Activated naive CD8-positive, alpha-beta T cell treated with anti-CD3 and anti-CD28 coated beads, Interleukin-2, amount 10 ng/mL, durations not matched to agents 7 days and 5 days (primary cell): ENCODE results near the gene ACP7. TPM values are rescaled to one million over a fixed set of nuclear protein-coding genes. Genes with fewer than 3 reads are reported as not detected.

Experiments used
- ATAC-seq: fragments of 150-1000 bp; cut with Tn5 transposase; one replicate; pipeline ENCODE4 v1.10.0; 2021; ENCODE audit warnings: low read depth, moderate library complexity
- POLR2A ChIA-PET: fragments of 350-600 bp; sonication (Branson Sonifier 250); formaldehyde crosslinking; loops from one replicate; lab custom pipeline; 2021; ENCODE audit warnings: antibody characterized with exemption; lab: Charles Lee
- DNase-seq: peaks from one replicate; pipeline ENCODE4 v3.0.0; 2021
- H3K27ac Mint-ChIP-seq: one replicate; pipeline ENCODE4 v1.8.0; 2022; ENCODE audit warnings: mild to moderate bottlenecking, mixed read lengths
- H3K27me3 Mint-ChIP-seq: one replicate; pipeline ENCODE4 v1.8.0; 2022; ENCODE audit warnings: mild to moderate bottlenecking, moderate library complexity, mixed read lengths
- H3K36me3 Mint-ChIP-seq: one replicate; pipeline ENCODE4 v1.8.0; 2021; ENCODE audit warnings: mild to moderate bottlenecking, mixed read lengths
- H3K4me1 Mint-ChIP-seq: one replicate; pipeline ENCODE4 v1.8.0; 2021; ENCODE audit warnings: mixed read lengths
- H3K4me3 Mint-ChIP-seq: one replicate; pipeline ENCODE4 v1.8.0; 2022; ENCODE audit warnings: mild to moderate bottlenecking, moderate library complexity, mixed read lengths
- H3K9me3 Mint-ChIP-seq: one replicate; pipeline ENCODE4 v1.8.0; 2021; ENCODE audit warnings: mixed read lengths
- total RNA-seq, 2 experiments: library from RNA; stranded (reverse); gene quantifications; one replicate each; pipeline ENCODE4 v1.2.3, GENCODE V29; 2021

The ACP7 gene, protein sequence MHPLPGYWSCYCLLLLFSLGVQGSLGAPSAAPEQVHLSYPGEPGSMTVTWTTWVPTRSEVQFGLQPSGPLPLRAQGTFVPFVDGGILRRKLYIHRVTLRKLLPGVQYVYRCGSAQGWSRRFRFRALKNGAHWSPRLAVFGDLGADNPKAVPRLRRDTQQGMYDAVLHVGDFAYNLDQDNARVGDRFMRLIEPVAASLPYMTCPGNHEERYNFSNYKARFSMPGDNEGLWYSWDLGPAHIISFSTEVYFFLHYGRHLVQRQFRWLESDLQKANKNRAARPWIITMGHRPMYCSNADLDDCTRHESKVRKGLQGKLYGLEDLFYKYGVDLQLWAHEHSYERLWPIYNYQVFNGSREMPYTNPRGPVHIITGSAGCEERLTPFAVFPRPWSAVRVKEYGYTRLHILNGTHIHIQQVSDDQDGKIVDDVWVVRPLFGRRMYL
- not detected for total RNA-seq

DNA sequence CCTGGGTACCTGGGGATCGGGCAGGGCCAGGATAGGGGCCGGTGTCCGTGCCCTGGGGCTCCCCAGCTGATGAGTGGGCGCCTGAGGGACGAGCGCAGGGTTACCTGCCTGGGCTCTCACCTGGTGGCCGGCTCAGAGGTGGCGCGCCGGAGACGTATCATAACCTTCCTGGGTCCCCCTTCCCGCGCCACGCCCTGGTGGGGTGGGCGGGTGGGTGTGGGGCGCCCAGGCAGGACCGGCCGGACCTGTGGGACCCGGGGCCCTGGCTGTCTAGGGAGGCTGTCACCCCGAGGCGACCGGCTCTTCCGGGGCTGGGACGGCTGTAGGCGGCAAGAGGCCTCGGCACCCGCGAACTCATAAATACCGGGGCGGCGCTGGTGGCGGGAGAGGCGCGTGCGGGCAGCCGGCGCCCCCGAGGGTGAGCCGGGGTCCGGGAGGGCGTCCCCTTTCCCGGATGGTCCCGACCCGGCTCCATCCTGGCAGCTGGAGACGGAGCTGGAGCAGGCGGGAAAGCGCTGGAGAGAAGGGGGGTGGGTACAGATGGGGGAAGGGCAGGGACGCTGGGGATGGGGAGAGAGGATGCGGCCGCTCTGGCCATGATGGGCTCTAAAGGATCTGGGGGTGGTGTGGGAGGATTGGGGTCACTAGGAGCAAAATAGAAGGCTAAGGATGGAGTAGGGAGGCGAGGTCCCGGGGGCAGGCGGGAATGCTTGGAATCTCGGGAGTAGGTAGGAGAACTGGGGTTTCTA, at the start of gene ACP7:
Gene ACP7, plus strand, starts transcription at position 386 of the 749 bp plus-strand sequence. CDS start 902 bp downstream, outside the sequence.
- ATAC-seq (peak; percentile 78), DNase-seq (peak; percentile 44)
- peaks cover 8% of the 10 kb centered on the region for H3K4me1 Mint-ChIP-seq
- peak within 1 kb of the TSS; percentile 59 for H3K4me3 Mint-ChIP-seq
- no peak within 1 kb of the TSS for H3K27ac Mint-ChIP-seq
- H3K9me3 Mint-ChIP-seq, result no peaks in the 10 kb centered on the region
- POLR2A ChIA-PET, result no interaction called here
- peaks cover 62% of the 10 kb centered on the region for H3K27me3 Mint-ChIP-seq
- no peaks in the 10 kb centered on the region for H3K36me3 Mint-ChIP-seq

DNA sequence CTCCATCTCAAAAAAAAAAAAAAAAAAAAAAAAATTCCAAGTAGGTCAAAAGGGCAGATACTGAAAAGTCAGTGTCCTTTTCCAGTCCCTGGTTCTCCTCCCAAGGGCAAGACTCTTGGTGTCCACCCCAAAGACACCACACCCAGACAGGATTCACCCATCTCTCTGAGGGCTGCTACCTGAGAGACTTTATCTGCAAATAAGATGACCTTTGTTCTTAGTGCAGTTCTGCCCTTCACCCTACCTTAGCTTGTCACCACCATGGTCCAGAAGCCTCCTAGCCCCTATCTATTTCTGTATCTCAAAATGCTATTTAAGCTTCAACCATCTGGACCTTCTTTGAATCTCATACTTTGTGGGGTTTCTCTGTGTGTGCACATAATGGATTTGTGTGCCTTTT, 47.6 kb upstream of the ACP7 start:
- H3K27me3 Mint-ChIP-seq, result peaks cover 44% of the 10 kb centered on the region
- H3K9me3 Mint-ChIP-seq, result peaks cover 2% of the 10 kb centered on the region
- POLR2A ChIA-PET, result no interaction called here
- H3K36me3 Mint-ChIP-seq, result peaks cover 2% of the 10 kb centered on the region
- H3K4me3 Mint-ChIP-seq, result no peak overlapping the region
- H3K27ac Mint-ChIP-seq, result no peak overlapping the region
- no peak for DNase-seq
- ATAC-seq, result no peak
- H3K4me1 Mint-ChIP-seq, result peaks cover 2% of the 10 kb centered on the region

GRCh38 chr19:39037194-39037593, 47.0 kb upstream of the ACP7 start:
- H3K4me1 Mint-ChIP-seq, result peaks cover 2% of the 10 kb centered on the region
- H3K4me3 Mint-ChIP-seq, result no peak overlapping the region
- no peak for ATAC-seq
- POLR2A ChIA-PET, result no interaction called here
- DNase-seq, result no peak
- peaks cover 41% of the 10 kb centered on the region for H3K27me3 Mint-ChIP-seq
- peaks cover 2% of the 10 kb centered on the region for H3K36me3 Mint-ChIP-seq
- H3K9me3 Mint-ChIP-seq, result peaks cover 2% of the 10 kb centered on the region
- no peak overlapping the region for H3K27ac Mint-ChIP-seq

DNA sequence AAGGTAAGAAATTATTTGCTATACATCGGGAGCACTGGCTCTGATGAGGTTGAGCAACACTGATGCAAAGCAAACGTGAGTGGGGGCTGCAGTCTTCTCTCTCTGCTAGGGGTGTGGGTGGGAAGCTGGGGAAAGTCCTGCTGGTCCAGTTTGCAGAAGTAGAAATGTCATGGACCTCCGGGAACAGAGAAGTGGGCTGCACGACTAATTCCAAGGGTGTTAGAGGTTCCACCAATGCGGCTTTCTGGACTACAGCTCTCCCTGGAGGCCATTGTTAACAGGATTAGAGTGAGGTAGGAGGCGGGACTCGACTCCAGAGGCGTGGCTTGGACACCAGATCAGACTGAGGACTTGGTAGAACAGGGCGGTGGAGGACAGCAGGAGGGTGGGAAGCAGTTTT, 46.1 kb upstream of the ACP7 start:
- ATAC-seq (no peak), DNase-seq (no peak)
- Mint-ChIP-seq H3K4me3 (no peak overlapping the region), H3K36me3 (peaks cover 2% of the 10 kb centered on the region), H3K4me1 (no peaks in the 10 kb centered on the region), H3K27me3 (peaks cover 32% of the 10 kb centered on the region), H3K27ac (no peak overlapping the region), H3K9me3 (peaks cover 2% of the 10 kb centered on the region)
- POLR2A ChIA-PET, result no interaction called here

DNA sequence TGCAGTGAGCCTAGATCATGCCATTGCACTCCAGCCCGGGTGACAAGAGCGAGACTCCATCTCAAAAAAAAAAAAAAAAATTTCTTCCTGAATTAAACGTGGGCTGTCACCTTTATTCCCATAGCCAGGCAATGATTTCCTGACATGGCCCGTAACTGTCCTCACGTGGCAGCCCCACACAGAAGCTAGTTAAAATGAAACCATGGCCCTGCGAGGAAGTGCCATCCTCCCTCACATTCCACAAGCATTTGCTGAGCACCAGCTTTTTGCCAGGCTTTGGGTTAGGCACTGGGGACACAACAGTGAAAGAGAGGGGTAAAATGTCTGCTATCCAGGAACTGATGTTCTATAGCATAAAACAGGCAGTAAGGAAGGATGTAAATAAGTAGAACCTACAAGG, 38.7 kb upstream of the ACP7 start:
- peaks cover 2% of the 10 kb centered on the region for H3K36me3 Mint-ChIP-seq
- no peak overlapping the region for H3K4me3 Mint-ChIP-seq
- no peak overlapping the region for H3K27ac Mint-ChIP-seq
- DNase-seq (no peak), ATAC-seq (no peak)
- peaks cover 5% of the 10 kb centered on the region for H3K4me1 Mint-ChIP-seq
- POLR2A ChIA-PET, result interaction anchor here (0.7 kb wide), 1 partner anchor 1382 kb away, joined by 5 read pairs; no protein-coding TSS in a partner anchor
- H3K9me3 Mint-ChIP-seq, result peaks cover 5% of the 10 kb centered on the region
- H3K27me3 Mint-ChIP-seq, result peaks cover 3% of the 10 kb centered on the region

- peaks cover 5% of the 10 kb centered on the region for H3K4me1 Mint-ChIP-seq
- H3K27me3 Mint-ChIP-seq, result peaks cover 3% of the 10 kb centered on the region
- no peak for ATAC-seq
- peaks cover 3% of the 10 kb centered on the region for H3K9me3 Mint-ChIP-seq
- no peaks in the 10 kb centered on the region for H3K36me3 Mint-ChIP-seq
- H3K27ac Mint-ChIP-seq, result no peak overlapping the region
- no peak for DNase-seq
- no peak overlapping the region for H3K4me3 Mint-ChIP-seq
- POLR2A ChIA-PET, result interaction anchor here (0.5 kb wide), 1 partner anchor 81 kb away, joined by 4 read pairs; no protein-coding TSS in a partner anchor
Observed at GRCh38 chr19:39046037-39046821, 37.9 kb upstream of the ACP7 start.

- Mint-ChIP-seq H3K27ac (no peak overlapping the region), H3K36me3 (no peaks in the 10 kb centered on the region), H3K4me1 (peaks cover 5% of the 10 kb centered on the region), H3K27me3 (peaks cover 3% of the 10 kb centered on the region), H3K9me3 (peaks cover 3% of the 10 kb centered on the region), H3K4me3 (no peak overlapping the region)
- ATAC-seq (no peak), DNase-seq (no peak)
- POLR2A ChIA-PET, result no interaction called here
Observed at GRCh38 chr19:39047073-39047472, 37.1 kb upstream of the ACP7 start.

- Mint-ChIP-seq H3K27ac (no peak overlapping the region), H3K27me3 (no peaks in the 10 kb centered on the region), H3K9me3 (no peaks in the 10 kb centered on the region), H3K36me3 (no peaks in the 10 kb centered on the region), H3K4me1 (no peaks in the 10 kb centered on the region), H3K4me3 (no peak overlapping the region)
- ATAC-seq, result peak; percentile 75
- peak; percentile 80 for DNase-seq
- POLR2A ChIA-PET, result no interaction called here
Observed at GRCh38 chr19:39052243-39052746, 31.9 kb upstream of the ACP7 start.

- ATAC-seq, result no peak
- Mint-ChIP-seq H3K36me3 (no peaks in the 10 kb centered on the region), H3K9me3 (no peaks in the 10 kb centered on the region), H3K4me3 (no peak overlapping the region), H3K27me3 (no peaks in the 10 kb centered on the region), H3K27ac (no peak overlapping the region), H3K4me1 (no peaks in the 10 kb centered on the region)
- POLR2A ChIA-PET, result no interaction called here
- DNase-seq, result no peak
Observed at GRCh38 chr19:39052846-39053245, 31.3 kb upstream of the ACP7 start.

- no peaks in the 10 kb centered on the region for H3K9me3 Mint-ChIP-seq
- DNase-seq, result no peak
- ATAC-seq, result no peak
- POLR2A ChIA-PET, result no interaction called here
- no peaks in the 10 kb centered on the region for H3K4me1 Mint-ChIP-seq
- H3K27me3 Mint-ChIP-seq, result no peaks in the 10 kb centered on the region
- no peaks in the 10 kb centered on the region for H3K36me3 Mint-ChIP-seq
- no peak overlapping the region for H3K4me3 Mint-ChIP-seq
- H3K27ac Mint-ChIP-seq, result no peak overlapping the region
Observed at GRCh38 chr19:39053276-39054090, 30.7 kb upstream of the ACP7 start.

DNA sequence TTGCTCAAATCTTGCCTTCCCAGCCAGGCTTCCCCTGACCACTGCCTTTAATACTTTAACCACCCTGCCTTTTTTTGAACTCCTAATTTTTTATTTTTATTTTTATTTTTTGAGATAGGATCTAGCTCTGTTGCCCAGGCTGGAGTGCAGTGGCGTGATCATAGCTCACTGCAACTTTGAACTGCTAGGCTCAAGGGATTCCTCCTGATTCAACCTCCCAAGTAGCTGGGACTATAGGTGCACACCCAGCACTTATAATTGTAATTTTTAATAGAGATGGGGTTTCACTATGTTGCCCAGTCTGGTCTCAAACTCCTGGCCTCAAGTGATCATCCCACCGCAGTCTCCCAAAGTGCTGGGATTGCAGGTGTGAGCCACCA, 30.1 kb upstream of the ACP7 start:
- Mint-ChIP-seq H3K27me3 (peaks cover under 1% of the 10 kb centered on the region), H3K27ac (no peak overlapping the region), H3K9me3 (no peaks in the 10 kb centered on the region), H3K4me3 (no peak overlapping the region), H3K36me3 (no peaks in the 10 kb centered on the region), H3K4me1 (no peaks in the 10 kb centered on the region)
- POLR2A ChIA-PET, result no interaction called here
- no peak for ATAC-seq
- no peak for DNase-seq

GRCh38 chr19:39057615-39058014, 26.6 kb upstream of the ACP7 start:
- no peak for DNase-seq
- H3K4me1 Mint-ChIP-seq, result peaks cover 3% of the 10 kb centered on the region
- POLR2A ChIA-PET, result no interaction called here
- H3K4me3 Mint-ChIP-seq, result no peak overlapping the region
- peaks cover 8% of the 10 kb centered on the region for H3K27me3 Mint-ChIP-seq
- H3K36me3 Mint-ChIP-seq, result no peaks in the 10 kb centered on the region
- peaks cover 1% of the 10 kb centered on the region for H3K9me3 Mint-ChIP-seq
- ATAC-seq, result no peak
- no peak overlapping the region for H3K27ac Mint-ChIP-seq
